Fibroblast of lung (primary cell): ENCODE results near the gene TASOR. TPM values are rescaled to one million over a fixed set of nuclear protein-coding genes. Genes with fewer than 3 reads are reported as not detected.

Experiments used
- DNase-seq, 2 donors: peaks; one replicate each; pipeline versions ENCODE4 v3.0.0 to v3.0.0-alpha.2; 2010; ENCODE audit warnings: low read depth in 2 of 2
- H2AFZ ChIP-seq: 2 replicates; pipeline ENCODE4 v1.5.1; 2012; ENCODE audit warnings: low read length, control low read depth, inconsistent platforms
- H3K27ac ChIP-seq: 2 replicates; pipeline ENCODE4 v1.5.1; 2011; ENCODE audit warnings: low read length, control low read depth; ENCODE audit not compliant: insufficient read depth
- H3K27me3 ChIP-seq: 2 replicates; pipeline ENCODE4 v1.5.1; 2011; ENCODE audit warnings: mild to moderate bottlenecking, low read length; ENCODE audit not compliant: control insufficient read depth, insufficient read depth
- H3K36me3 ChIP-seq: 2 replicates; pipeline ENCODE4 v1.5.1; 2011; ENCODE audit warnings: low read length; ENCODE audit not compliant: control insufficient read depth, insufficient read depth
- H3K4me1 ChIP-seq: 2 replicates; pipeline ENCODE4 v1.5.1; 2011; ENCODE audit warnings: low read length; ENCODE audit not compliant: control insufficient read depth, insufficient read depth; ENCODE audit errors: extremely low read depth
- H3K4me2 ChIP-seq: 2 replicates; pipeline ENCODE4 v1.5.1; 2011; ENCODE audit warnings: low read length, control low read depth; ENCODE audit not compliant: insufficient read depth; ENCODE audit errors: extremely low read depth
- H3K4me3 ChIP-seq, 4 experiments: fragments of 200-600 bp in 1 of 4; sonication (generic) in 1 of 4; replicated peaks in 1 of 4; 2 replicates each; pipeline ENCODE4 v1.5.1; 2011 to 2016; ENCODE audit warnings: low read length in 4 of 4, low read depth in 3 of 4, mild to moderate bottlenecking in 3 of 4, control low read depth in 2 of 4, inconsistent platforms in 1 of 4, mixed read lengths in 1 of 4; ENCODE audit not compliant: insufficient read depth in 1 of 4; ENCODE audit errors: control extremely low read depth in 1 of 4
- H3K79me2 ChIP-seq: 2 replicates; pipeline ENCODE4 v1.5.1; 2012; ENCODE audit warnings: mild to moderate bottlenecking, low read length, inconsistent platforms; ENCODE audit not compliant: control insufficient read depth, insufficient read depth
- H3K9ac ChIP-seq: 2 replicates; pipeline ENCODE4 v1.5.1; 2011; ENCODE audit warnings: mild to moderate bottlenecking, low read length, control low read depth; ENCODE audit not compliant: insufficient read depth
- H3K9me3 ChIP-seq: 2 replicates; pipeline ENCODE4 v1.5.1; 2012; ENCODE audit warnings: low read depth, low read length; ENCODE audit not compliant: control insufficient read depth, insufficient read depth
- H4K20me1 ChIP-seq: 2 replicates; pipeline ENCODE4 v1.5.1; 2011; ENCODE audit warnings: low read length; ENCODE audit not compliant: control insufficient read depth, insufficient read depth; ENCODE audit errors: extremely low read depth
- CTCF ChIP-seq, 2 donors: IDR thresholded peaks in 1 of 2; conservative IDR thresholded peaks in 1 of 2; 1 replicate in 1 of 2; 2 replicates in 1 of 2; pipeline ENCODE4 v1.5.1; 2011 to 2012; ENCODE audit warnings: low read length in 2 of 2, control low read depth in 1 of 2, inconsistent platforms in 1 of 2, low read depth in 1 of 2, mild to moderate bottlenecking in 1 of 2
- EZH2 ChIP-seq: IDR thresholded peaks from 2 replicates; pipeline ENCODE4 v1.5.1; 2012; ENCODE audit warnings: low read length, control low read depth, mild to moderate bottlenecking; ENCODE audit errors: missing control alignments
- polyA plus RNA-seq, 2 donors: library from polyadenylated mRNA; depleted of rRNA in 1 of 2; stranded (reverse) in 1 of 2; unstranded in 1 of 2; fragments of >200 nt; gene quantifications; 2 replicates each; pipeline ENCODE4 v1.2.1, GENCODE V29; 2011 to 2012; ENCODE audit warnings: missing spikeins in 1 of 2
- total RNA-seq: library from RNA; depleted of rRNA; stranded (reverse); fragments of >200 nt; gene quantifications from 2 replicates; pipeline ENCODE4 v1.2.1, GENCODE V29; 2014

TASOR gene
- total and polyA plus RNA-seq, 2 donors (not counting 1 experiment from before 2014, with no cell fraction given): 37.0 to 112 TPM

GRCh38 chr3:56654460-56654859, 28.6 kb downstream of the TASOR start:
- H3K4me3 ChIP-seq: no peak overlapping the region
- no peak overlapping the region for H3K4me2 ChIP-seq
- TF ChIP-seq EZH2: no peak
- TF ChIP-seq CTCF (conservative IDR thresholded peaks at IDR 0.05 in 1 of 2, IDR thresholded peaks at IDR 0.05 in 1 of 2; ENCODE audit: low read depth in 1 of 2, low read length in 2 of 2): no peak
- H3K79me2 ChIP-seq: peaks cover 4% of the 10 kb centered on the region
- H2AFZ ChIP-seq: no peak overlapping the region
- no peak overlapping the region for H3K27ac ChIP-seq
- no peaks in the 10 kb centered on the region for H3K9me3 ChIP-seq
- no peaks in the 10 kb centered on the region for H4K20me1 ChIP-seq
- H3K9ac ChIP-seq: no peak overlapping the region
- no peak for DNase-seq
- peaks cover 2% of the 10 kb centered on the region for H3K36me3 ChIP-seq
- H3K27me3 ChIP-seq: no peaks in the 10 kb centered on the region
- no peaks in the 10 kb centered on the region for H3K4me1 ChIP-seq

GRCh38 chr3:56645407-56645806, 37.7 kb downstream of the TASOR start:
- TF ChIP-seq CTCF (conservative IDR thresholded peaks at IDR 0.05 in 1 of 2, IDR thresholded peaks at IDR 0.05 in 1 of 2; ENCODE audit: low read depth in 1 of 2, low read length in 2 of 2) (no peak), EZH2 (no peak)
- H3K9me3 ChIP-seq: no peaks in the 10 kb centered on the region
- no peak overlapping the region for H3K27ac ChIP-seq
- peaks cover 5% of the 10 kb centered on the region for H3K36me3 ChIP-seq
- no peak overlapping the region for H2AFZ ChIP-seq
- DNase-seq: no peak
- no peaks in the 10 kb centered on the region for H4K20me1 ChIP-seq
- no peak overlapping the region for H3K4me2 ChIP-seq
- H3K4me3 ChIP-seq: no peak overlapping the region
- no peak overlapping the region for H3K9ac ChIP-seq
- H3K79me2 ChIP-seq: no peaks in the 10 kb centered on the region
- no peaks in the 10 kb centered on the region for H3K4me1 ChIP-seq
- no peaks in the 10 kb centered on the region for H3K27me3 ChIP-seq

GRCh38 chr3:56633602-56634535, 49.2 kb downstream of the TASOR start:
- Histone ChIP-seq H3K79me2 (no peaks in the 10 kb centered on the region), H3K4me1 (no peaks in the 10 kb centered on the region), H3K9me3 (no peaks in the 10 kb centered on the region), H3K27ac (no peak overlapping the region), H3K9ac (no peak overlapping the region), H3K27me3 (no peaks in the 10 kb centered on the region), H3K4me3 (no peak overlapping the region), H4K20me1 (no peaks in the 10 kb centered on the region), H3K4me2 (no peak overlapping the region), H2AFZ (no peak overlapping the region), H3K36me3 (peaks cover 3% of the 10 kb centered on the region)
- TF ChIP-seq CTCF (conservative IDR thresholded peaks at IDR 0.05 in 1 of 2, IDR thresholded peaks at IDR 0.05 in 1 of 2; ENCODE audit: low read depth in 1 of 2, low read length in 2 of 2): no peak
- TF ChIP-seq EZH2: no peak
- DNase-seq: no peak

Other genes starting within 250 kb of the TASOR start
- gene ERC2, start 214.8 kb downstream of the TASOR start, total RNA-seq: 0.17 and 0.26 TPM in 2 replicates
- 0.14 and 0.25 TPM in 2 replicates for gene ERC2, start 214.8 kb downstream of the TASOR start, polyA plus RNA-seq
- 27.5 and 28.2 TPM in 2 replicates for gene CCDC66, start 126.1 kb downstream of the TASOR start, total RNA-seq
- 7.1 and 8.3 TPM in 2 replicates for gene CCDC66, start 126.1 kb downstream of the TASOR start, polyA plus RNA-seq
- gene ARHGEF3, start 118.7 kb upstream of the TASOR start, total RNA-seq: 14.1 and 16.7 TPM in 2 replicates
- gene ARHGEF3, start 118.7 kb upstream of the TASOR start, polyA plus RNA-seq: 2.6 and 9.2 TPM in 2 replicates